Activated CD4-positive, alpha-beta T cell treated with anti-CD3 and anti-CD28 coated beads for 24 hours (primary cell): ENCODE data around the gene ATP2B2.
"Not testable (repeated sequence)": the region's sequence is repeated elsewhere in the genome, so short reads cannot be mapped to it uniquely, and the experiment has no call there.

ENCODE experiments used
- DNase-seq, 2 donors: peaks; one replicate each; pipeline ENCODE4 v3.0.0-alpha.2; 2020; ENCODE audit warnings: low read depth in 2 of 2

Gene ATP2B2

DNA sequence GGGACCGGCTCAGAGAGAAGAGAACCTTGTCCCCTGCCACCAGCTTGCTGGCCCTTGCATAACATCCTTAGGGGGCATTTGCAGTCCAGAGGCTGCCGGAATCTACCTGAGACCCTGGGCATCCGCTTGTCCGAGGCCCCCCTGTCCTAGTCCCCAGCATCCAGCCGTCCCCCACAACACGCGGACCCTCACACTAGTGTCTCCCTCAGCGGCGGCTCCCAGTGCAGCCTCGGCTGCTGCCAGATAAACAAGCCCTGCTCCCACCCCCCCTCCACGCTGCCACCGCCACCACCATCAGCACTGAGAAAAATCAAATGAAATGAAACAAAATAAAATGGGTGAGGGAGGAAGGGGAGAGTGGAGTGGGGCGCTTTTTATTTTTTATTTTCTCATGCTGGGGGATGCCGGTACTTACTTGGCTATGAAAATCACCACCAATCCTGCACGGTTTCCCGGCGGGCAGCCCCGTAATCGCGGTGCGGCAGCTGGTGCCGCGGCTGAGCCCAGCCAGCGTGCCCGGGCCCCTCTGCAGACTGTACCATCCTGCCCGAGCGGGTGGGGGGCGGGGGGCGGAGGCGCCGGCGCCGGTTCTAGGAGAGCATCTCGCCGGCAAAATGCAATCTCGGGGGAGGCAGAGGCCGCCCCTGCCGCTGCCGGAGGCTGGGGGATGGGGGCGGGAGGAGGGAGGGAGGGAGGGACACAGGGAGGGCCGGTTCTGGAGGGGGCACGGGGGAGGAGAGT lies at the start of gene ATP2B2:
Gene ATP2B2 (minus strand): TSS at position 537 of the 741 bp plus-strand sequence. CDS start 56,043 bp downstream, outside the sequence.
- no peak for DNase-seq

DNA sequence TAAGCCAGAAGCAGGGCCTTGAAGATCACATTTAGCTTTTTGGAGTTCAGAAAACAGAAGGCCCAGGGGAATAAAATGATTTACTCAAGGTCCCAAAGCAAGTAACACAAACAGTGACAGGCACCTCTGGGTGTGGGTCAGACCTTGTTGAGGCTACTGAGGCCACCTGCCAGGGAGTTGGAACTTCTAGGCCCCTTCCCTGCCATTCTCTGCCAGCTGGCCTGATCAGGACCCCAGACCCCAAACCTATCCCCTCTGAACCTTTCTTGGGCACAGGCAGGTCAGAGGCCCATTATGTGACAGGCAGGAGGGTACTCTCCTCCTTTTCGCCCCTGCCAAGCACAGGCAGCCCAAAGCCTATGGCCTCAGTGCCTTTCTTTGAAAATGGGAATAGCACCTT lies 49.4 kb upstream of the ATP2B2 start:
- no peak for DNase-seq

DNA sequence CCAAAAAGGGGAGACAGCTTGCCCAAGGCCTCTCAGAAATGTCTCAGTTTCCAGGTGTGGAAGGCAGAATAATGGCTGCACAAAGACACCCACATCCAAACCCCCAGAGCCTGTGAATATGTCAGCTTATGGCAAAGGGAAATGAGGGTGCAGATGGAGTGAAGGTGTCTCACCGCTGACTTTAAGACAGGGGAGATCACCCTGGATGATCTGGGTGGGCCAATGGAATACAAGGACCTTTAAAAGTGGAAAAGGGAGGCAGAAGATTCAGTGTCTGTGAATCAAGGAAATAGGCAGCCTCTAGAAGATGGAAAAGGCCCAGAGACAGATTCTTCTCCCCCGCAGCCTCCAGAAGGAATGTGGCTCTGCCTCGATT lies 48.8 kb upstream of the ATP2B2 start:
- no peak for DNase-seq

DNA sequence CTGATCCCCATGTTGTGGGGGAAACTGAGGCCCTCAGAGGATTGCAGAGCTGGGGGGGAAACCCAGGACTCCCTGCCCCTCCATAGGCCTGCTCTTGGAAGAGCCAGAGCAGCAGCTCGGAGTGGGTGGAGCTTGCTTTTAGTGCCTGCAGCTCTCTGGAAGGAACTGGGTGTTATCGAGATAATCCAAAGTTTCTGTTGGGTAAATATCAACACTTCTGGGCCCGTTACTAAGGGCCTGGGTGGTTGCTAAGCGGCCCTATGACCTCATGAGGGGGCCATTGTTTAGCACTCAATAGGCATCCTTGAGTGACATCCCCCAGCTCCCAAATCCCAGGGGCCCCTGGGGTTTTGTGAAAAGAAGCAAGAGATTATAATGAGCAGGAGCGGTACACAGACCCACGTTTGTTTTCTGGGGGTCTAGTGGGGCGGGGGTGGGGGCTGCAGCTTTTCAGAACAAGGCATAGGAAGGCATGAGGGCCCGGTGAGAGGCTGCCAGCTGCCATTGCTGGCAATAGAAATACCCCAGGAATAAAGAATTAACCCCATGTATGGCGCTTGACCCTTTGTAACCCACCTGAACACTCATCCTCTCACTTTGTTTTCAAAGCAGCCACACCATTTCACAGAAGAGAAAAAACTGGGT lies 48.3 kb upstream of the ATP2B2 start:
- no peak for DNase-seq

DNA sequence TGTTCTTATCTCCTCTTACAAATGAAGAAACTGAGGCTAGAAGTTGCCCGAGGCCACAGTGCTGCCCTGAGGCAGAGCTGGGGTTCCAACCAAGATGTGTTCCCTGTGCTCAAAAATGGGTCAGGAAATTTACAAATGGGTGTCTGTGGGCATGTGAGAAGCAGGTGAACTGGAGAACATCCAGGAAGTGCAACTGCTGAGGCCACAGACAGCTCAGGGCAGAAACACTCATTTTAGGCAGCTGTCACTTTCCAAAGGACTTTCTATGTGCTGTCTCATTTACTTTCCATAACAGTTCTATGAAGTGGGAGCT lies 47.2 kb upstream of the ATP2B2 start:
- no peak for DNase-seq

DNA sequence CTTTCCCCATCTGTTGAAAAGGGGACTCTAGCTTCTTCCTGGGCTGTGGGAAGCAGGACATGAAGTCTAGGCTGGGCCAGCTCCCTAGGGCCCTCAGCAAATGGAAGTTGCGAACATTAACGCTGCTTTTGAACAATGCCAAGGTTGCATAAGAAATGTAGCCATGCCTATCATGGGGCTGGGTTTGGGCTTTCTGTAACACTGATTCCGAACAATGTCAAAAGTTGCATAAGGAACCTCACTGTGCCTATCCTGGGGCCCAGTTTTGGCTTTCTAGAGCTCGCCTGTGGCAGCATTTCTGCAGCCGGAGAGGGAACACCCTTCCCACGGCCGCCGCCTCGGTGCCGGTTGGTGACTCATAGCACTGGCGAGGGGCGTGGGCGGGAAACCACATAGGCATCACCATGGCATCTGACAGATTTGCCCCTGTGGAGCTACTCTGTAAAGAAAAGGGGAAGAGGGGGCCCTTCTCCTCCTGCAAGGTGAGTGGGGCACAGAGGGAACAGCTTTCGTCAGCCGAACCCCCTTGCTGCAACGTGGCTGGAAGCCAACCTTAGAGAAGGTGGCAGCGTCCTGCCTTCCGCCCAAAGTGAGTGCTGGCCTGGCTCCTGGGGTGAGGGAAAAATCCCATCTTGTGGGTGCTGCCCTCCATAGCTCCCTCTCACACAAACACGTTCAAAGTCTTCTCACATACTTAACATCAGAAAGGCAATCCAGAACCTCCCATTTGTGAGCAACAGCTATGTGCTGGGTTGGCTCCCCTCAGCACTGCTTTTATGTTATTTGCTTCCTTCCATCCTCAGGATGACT lies 46.6 kb upstream of the ATP2B2 start:
- peak; percentile 80 to 84 for DNase-seq

DNA sequence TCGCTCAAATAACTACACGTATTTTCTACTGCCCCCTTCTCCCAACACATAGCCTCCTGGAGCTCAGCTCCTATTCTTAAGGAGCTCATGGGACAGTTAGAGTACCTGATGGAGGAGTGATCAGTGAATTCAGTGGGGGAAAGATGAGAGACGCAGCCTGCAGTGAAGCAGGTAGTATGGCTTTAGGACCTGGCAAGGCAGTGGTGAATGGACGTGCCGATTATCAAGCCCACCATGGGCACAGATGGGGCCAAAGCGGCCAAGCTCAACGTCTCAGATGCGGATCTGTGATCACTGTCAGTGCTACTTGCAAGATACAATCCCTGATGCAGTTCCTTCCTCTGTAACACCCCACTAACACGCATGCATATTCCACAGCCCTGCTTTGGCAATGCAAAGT lies 45.8 kb upstream of the ATP2B2 start:
- DNase-seq: no peak

DNA sequence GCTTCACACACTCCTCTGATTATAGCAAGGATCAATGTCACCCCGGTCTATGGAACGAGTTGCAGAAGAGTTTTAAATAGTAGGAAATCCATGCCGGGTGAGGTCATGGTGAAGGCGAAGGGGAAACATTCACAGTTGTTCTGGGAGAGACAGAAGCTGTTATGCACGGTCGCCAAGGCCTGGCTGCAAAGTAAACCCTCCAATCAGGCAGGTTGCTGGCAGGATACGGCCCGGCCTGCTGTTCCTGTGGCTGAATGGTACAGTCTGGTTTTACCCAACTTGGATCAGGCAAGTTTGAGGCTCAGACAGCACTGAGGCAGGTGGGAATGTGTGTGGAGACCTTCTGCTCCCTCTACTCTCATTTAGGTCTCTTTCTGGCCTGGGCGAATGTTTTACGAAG lies 45.3 kb upstream of the ATP2B2 start:
- no peak for DNase-seq

DNA sequence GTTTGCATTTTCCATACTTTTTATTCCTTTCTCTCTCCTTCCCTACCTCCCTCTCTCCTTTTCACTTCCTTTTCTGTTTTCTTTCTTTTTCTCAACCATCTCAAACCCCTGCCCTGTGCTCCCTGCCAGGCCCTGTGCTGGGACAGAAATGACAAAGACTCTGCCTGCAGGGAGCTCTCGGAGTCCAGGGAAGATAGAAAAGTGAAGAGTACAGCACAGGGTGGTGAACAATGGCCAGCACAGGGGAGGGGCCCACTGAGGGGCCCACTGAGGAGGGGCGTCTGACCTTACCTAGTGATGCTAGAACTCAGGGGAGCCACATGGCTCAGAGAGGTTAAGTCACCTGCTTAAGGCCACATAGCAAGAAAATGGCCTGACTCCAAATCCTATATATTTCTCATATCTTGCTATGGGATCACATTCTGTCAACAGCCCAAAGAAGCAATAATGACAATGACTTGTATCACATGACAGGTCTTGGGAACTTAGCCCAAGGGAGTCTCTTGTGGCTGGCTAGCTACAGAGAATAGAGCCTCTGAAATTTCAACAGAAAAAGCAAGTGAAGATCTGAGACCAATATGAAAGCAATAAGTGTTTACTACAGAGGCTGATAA lies 44.3 kb upstream of the ATP2B2 start:
- DNase-seq: no peak

DNA sequence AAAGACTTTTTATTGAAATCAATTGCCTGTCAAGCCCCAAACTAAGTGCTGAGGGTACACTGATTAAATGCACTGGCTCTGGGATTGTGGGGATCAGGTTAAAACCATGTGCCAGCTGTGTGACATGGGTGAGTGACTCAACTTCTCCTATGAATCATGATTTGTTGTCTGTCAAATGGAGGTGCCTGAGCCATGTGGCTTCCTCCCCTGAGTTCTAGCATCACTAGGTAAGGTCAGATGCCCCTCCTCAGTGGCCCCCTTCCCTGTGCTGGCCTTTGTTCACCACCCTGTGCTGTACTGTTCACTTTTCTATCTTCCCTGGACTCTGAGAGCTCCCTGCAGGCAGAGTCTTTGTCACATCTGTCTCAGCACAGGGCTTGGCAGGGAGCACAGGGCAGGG lies 43.6 kb upstream of the ATP2B2 start:
- DNase-seq: no peak

DNA sequence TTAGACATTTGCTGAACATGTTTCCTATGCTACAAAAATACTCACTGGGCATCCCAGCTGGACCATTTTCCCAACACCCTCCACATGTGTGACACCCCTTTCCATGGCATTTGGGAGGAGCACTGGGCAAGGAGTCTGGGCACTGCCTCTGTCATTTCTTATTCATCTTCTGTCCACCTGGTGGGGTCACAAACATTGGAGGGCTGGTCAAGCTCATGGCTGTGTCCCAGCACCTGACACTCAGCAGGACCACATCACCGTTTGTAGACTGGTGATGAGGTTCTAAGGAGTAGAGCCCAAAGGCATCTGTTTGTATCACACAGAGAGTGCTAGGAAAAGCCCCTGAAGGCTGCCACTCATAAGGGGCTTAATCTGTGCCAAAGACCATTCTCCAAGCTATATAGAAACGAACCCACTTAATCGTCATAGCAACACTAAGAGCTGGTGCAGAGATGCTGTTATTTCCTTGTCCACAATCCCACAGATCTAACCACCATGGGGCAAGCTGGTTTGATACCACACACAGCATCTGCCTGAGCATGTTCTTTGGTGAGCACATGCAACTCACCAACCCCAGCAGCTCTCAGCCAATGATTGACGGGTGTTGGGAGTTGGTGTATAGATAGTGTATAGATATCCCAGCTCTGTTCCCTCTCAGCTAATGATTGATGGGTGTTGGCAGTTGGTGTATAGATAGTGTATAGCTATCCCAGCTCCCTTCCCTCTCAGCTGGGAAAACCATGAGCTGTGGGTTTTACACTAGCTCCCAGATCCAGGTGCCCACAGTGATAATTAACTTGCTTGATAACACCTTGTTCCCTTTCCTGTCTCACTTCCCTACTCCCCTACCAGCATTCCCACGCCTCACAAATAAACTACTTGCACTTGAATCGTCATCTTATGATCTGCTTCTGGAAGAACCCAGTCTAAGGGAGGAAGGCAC lies 42.7 kb upstream of the ATP2B2 start:
- no peak for DNase-seq

DNA sequence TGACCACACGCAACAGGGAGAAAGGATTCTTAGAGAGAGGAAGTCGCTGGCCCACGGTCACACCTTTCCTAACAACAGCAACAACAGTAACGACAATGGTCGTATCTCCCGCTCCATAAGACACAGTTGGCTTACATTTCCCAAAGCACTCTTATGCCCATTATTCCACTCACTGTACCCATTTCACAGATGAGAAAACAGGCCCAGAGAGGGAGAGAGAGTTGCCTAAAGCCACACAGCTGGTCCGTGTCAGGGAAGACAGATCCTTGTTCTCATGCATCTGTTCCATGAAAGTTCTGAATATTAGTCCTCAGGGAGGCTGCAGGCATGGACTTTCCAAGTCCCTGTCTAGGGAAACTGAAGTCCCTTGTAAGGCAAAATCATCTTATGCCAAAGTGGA lies 42.0 kb upstream of the ATP2B2 start:
- DNase-seq: no peak

DNA sequence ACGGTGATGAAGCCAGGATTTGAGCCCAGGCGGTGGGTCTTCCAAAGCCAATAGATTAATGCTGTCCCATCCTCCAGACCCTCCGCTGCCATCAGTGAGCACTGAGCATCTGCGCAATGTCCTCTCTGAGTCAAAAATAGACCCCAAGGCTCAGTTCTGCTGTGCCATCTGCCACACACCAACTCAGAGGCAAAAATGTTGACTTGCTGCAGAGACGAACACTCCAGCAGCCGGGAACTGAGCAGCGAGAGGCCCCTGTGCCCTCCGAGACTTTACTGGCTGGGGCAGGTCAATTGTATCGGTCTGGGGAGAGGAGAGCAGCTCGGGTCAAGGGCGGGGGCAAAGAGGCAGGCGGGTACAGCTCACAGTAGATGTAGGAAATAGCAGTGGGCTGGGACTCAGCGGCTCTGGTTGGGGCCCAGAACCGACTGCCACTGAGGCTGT lies 41.5 kb upstream of the ATP2B2 start:
- DNase-seq: no peak

DNA sequence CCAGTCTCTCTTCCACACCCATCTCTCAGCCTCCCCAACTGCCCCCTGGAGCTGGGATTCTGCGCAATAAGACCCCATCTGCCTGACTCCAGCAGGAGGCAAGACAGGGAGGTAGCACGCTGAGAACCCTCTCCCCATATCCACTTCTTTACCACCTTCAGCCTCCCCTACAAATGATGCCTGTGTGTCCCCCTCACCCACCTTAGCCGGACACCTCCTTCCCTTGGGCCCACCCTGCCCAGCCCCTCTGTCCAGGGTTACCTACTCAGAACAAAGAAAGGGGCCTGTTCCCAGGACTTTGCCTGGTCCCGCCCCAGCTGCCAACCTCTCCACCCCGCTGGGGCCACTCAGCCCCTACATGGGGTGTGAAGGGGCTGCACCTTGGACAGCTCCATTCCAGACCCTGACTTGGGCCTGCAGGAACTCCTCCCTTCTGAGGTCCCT lies 40.8 kb upstream of the ATP2B2 start:
- no peak for DNase-seq

DNA sequence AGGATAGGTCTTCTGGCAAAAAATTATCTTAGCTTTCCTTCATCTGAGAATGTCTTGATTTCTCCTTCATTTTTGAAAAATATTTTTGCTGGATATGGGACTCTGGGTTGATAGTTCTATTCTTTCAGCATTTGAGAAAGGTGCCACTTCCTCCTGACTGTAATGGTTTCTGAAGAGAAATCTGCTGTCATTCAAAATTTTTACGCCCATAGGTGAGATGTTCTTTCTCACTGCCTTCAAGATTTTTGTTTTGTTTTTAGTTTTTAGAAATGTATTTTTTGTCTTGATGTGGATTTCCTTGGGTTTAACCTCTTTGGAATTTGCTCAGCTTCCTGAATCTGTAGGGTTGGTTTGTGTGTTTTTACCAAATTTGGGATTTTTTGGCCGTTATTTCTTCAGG lies 37.1 kb upstream of the ATP2B2 start:
- no peak for DNase-seq

DNA sequence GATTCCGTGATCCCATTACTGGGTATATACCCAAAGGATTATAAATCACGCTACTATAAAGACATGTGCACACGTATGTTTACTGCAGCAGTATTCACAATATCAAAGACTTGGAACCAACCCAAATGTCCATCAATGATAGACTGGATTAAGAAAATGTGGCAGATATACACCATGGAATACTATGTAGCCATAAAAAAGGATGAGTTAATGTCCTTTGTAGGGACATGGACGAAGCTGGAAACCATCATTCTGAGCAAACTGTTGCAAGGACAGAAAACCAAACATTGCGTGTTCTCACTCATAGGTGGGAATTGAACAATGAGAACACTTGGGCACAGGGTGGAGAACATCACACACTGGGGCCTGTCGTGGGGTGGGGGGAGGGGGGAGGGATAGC lies 35.0 kb upstream of the ATP2B2 start:
- not testable (repeated sequence) for DNase-seq

DNA sequence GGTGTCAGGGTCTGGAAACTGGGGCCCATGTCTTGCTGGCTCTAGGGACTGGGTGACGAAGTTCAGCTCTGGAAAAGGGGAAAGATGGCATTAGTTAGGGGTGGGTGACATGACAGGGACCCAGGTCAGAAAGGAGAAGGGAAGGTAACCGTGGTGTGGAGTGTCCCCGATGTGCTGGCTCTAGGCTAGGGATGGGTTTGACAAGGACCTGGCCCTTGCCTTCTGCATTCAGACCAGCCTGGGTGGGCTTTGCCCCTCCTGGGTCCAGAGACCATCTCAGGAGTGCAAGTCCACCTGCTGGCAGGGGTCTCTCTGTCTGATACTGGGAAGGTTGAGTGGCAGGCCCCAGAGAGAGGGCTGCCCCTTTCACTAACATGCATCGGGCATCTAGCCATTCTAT lies 28.7 kb upstream of the ATP2B2 start:
- DNase-seq: no peak

DNA sequence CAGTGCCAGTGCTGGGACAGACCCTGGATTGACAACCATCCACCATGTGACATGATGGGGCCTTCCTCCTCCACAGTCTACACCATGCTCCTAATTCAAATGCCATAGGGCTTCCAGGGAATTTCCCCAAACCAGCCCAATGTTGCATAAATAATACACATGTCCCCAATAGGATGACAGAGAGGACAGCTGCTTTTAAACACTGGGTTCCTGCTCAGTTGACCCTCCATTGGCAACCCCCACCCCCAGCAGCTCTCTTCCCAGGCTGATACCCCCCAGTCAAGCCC lies 28.3 kb upstream of the ATP2B2 start:
- DNase-seq: no peak

DNA sequence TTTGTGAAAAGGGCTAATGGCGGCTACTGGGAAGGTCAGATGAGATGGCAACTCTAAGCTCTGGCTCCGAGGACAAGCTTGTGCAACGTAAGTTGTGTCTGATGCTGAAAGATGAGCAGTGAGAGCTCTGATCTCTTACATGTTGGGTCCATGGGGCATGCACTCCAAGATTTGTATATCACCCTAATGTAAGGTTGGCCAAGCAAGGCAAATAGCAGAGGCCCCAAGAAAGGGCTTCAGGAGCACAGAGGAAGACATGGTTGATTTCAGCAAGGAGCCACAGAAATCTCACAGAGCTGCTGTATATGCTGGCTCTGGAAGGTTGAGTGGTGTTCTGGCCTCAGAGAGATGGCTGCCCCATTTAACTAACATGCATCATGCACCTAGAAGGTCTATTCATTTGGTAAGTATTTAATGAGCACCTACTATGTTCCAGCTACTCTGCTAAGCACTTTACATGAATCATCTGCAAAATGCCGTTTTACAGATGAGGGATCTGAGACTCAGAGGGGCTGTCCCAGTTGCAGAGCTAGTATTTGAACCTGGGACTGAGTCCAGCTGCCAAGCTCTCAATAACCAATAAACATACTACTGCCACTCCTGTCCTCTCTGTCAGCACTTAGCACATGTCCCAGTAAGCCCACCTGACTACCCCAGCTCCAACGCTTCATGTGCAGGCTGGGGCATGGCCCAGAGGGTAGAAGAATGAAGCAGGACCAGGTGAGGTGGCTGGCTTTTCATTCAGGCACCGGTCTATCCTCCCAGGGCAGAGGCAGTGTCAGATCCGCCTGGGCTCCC lies 27.8 kb upstream of the ATP2B2 start:
- no peak for DNase-seq

DNA sequence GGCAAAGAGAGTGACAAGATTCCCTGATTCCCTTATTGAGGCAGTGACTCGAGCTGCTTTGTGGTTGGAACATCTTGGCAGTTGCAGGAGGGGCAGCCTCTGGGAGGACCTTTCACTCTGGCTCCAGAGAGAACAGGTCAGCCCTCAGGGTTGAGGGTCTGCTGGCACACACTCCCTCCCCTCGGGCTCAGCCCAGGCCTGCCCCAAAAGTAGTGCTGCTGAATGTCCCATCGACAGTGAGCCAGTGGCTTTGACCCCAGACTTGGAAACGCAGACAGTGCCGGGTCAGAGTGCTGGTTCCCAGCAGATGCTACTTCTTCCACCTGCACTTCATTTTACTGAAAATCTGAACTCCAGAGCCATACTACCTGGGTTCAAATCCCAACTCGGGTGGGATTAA lies 25.6 kb upstream of the ATP2B2 start:
- no peak for DNase-seq

DNA sequence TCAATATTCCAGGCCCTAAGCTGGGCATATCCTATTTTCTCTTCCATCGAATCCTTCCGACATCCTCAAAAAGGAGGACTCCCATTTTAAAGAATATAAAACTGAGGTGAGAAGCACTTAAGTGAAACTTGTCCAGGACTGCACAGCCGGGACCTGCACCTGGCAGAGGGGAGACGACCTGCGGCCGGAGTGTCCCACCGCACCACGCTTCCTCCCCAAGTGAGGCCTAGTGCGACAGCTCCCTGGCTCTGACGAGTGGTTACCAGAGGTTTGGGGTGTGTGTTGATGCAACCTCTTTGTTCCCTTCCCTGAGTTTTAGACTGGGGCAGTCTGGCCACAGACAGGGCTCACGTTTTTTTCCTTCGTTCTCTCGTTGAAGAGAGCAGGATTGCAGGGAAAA lies 24.9 kb upstream of the ATP2B2 start:
- no peak for DNase-seq
